GM18907 (cell line): ENCODE data around the gene PCMT1.
A peak's percentile ranks its signal among the peaks of the same experiment; 100 is the strongest.
"Not testable (repeated sequence)": the region's sequence is repeated elsewhere in the genome, so short reads cannot be mapped to it uniquely, and the experiment has no call there.

Source experiments
- ATAC-seq: cut with Tn5 transposase; IDR thresholded peaks from one replicate; pipeline ENCODE4 v1.9.1; 2021; ENCODE audit warnings: mild to moderate bottlenecking, moderate library complexity; ENCODE audit not compliant: unreplicated experiment

PCMT1 gene

DNA sequence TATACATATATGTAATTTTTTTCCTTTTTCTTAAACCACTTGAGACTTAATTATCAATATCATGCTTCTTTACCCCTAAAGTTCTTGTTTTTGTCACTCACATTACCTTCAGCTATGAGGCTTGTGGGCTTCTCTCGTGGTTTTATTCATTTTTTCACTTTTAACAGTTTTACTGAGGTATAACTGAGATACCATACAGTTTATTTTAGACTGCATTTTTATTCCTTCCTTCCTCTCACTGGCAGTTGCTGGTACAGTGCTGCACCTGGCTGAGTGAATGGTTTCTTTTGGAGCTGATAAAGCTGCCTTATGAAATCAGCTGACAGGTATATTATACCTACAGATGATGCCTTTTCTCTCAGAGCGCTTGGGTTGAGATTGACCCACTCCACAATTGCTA lies 60.3 kb downstream of the PCMT1 start:
- no peak for ATAC-seq

DNA sequence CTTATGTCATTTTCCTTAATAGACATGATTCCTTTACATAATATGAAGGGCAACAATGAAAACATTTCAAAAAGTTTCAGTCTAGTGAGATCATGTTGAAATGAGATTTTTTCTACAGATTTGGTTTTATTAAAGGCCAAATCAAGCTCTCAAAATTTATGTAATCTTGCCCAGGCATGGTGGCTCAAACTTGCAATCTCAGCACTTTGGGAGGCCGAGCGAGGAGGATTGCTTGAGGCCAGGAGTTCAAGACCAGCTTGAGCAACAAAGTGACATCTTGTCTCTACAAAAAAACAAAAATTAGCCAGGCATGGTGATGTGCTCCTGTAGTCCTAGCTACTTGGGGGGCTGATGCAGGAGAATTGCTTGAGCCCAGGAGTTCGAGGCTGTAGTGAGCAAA lies 63.8 kb downstream of the PCMT1 start:
- no peak for ATAC-seq

DNA sequence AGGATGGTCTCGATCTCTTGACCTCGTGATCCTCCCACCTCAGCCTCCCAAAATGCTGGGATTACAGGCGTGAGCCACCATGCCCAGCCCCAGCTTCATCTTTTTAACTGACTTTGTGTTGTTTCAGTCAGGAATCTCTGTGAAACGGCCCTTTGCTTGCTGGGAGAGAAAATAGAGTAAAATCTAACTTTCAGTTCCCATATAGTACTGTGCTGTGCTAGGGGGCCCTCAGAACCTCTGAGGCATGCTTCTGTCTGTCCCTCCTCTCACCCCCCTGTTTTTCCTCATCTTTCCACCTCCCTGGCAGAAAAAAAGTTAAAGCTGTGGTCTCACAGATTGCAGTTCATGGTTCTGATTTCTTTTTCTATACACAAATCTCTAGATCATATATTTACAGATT lies 66.2 kb downstream of the PCMT1 start:
- no peak for ATAC-seq

DNA sequence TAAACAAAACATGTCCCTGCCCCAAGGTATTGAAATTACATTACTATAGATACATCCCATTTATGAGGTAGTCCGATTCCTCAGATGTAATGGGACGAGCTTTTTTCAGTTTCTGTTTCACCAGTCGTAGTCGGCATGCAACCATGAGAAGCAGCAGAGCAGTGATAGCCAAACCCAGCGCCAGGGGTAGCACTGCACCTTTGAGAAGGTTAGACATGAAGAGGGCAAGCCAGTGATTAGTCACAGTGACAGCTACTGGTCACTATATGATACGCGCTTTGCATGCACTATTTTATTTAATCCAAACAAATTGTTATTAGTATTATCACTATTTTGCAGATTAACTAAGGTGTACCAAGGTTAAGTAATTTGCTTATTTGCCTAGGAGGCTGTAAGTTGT lies 71.0 kb downstream of the PCMT1 start:
- no peak for ATAC-seq

DNA sequence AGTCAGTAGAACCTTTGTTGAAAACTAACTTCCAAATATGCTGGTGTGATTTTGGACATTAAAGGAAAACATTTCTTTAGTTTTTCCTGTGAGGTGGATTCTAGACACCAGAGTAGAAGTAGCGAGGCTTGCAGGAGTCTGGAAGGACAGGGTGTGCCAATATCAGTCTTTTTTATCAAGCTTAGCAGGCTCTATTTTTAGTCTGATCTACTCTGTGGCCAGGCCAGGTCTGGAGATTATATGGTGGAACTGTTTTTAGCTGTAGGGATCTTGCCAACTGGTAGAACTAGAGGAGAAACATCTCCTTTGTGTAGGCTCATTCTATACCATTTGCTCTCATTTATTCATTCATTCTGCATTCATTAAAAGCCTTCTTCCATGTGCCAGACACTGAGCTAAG lies 72.0 kb downstream of the PCMT1 start:
- ATAC-seq, result no peak

DNA sequence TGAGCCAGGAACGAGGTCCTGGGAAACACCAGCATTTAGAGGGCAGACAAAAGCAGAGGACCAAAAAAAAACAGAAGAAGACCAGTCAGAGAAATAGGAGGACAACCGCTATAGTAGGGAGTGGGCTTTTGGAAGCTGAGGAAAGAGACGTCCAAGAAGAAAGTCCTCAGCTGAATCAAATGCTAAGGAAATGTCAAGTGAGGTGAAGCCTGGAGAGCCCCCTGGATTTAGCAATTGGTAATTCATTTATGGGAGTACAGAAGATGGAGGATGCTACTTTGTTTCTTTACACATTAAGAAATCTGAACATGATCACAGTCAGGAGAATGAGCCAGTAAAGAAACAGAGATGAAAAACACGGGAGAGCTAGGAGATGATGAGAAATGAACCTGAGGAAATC lies 73.5 kb downstream of the PCMT1 start:
- no peak for ATAC-seq

DNA sequence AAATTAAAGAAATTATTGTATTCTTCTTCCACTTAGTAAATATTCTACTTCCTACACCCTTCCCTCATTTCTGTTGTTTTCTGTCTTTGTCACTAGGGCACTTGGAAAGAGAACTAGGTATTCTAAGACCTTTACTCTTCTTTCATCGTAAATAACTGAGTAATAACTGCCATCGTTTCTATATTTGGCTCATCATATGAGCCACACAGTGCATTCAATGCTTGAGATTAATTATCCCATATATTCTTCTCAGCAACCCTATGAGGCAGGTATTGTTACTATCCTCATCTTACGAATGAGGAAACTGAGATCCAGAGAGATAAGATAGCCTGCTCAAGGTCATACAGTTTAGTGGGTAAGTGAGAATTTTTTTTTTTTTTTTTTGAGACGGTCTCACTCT lies 75.8 kb downstream of the PCMT1 start:
- ATAC-seq, result no peak

DNA sequence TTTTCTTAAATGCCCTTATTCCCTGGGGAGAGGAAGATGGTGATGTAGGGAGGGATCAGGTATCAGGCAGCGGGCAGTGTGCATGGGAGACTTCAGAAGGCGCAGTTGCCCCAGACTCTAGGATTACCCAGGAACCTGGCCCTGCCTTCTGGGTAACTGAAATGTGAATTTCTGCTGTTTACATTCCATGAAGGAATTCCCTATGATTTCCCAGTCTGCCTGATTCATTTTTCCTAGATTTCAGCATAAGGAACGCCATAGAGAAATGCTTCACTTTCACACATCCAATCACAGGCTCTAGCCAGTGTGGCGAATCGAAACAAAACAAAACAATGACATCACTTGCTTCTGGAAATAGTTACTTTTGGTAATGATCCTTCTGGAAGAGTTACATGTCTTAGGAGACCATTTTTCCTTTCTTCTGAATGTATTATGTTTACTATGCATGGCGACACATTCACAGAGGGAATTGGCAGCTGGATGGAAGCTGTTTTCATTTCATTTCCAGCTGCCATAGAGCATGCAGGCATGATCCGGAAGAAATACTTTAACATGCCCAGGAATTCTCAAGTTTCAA lies 81.3 kb downstream of the PCMT1 start:
- ATAC-seq, result no peak

DNA sequence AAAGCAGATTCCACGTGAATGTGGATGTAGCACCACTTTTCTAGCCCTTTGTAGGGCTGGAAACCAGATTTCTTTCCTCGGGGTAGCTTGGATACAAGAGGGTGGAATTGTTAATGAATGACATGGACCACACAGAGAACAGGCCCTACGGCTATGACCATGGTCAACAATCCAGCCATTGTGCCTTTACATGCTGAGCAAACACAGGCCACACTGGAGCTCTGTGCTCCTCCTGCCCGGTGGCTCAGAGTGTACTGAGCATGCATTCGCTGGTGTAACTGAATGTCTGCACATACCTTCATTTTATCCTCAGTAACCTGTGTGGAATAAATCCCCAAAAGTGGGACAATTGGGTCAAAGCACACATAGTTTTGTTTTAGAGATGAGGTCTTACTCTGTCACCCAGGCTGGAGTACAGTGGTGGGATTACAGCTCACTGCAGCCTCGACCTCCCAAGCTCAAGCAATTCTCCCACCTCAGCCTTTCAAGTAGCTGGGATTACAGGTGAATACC lies 81.8 kb downstream of the PCMT1 start:
- ATAC-seq, result no peak

DNA sequence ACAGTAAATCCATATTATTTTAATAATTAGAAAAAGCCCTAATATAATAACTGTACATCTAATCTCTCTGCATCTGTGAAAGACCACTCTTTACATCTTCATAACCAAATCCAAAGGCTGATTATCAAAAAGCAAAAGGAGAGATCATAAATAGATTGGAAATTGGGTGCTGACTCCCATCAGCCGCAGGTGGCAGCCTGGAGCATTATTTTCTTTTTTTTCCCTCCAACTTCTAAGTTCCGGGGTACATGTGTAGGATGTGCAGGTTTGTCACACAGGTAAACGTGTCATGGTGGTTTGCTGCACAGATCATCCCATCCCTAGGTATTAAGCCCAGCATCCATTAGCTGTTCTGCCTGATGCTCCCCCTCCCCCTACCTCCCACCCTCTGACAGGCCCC lies 84.1 kb downstream of the PCMT1 start:
- ATAC-seq, result no peak

DNA sequence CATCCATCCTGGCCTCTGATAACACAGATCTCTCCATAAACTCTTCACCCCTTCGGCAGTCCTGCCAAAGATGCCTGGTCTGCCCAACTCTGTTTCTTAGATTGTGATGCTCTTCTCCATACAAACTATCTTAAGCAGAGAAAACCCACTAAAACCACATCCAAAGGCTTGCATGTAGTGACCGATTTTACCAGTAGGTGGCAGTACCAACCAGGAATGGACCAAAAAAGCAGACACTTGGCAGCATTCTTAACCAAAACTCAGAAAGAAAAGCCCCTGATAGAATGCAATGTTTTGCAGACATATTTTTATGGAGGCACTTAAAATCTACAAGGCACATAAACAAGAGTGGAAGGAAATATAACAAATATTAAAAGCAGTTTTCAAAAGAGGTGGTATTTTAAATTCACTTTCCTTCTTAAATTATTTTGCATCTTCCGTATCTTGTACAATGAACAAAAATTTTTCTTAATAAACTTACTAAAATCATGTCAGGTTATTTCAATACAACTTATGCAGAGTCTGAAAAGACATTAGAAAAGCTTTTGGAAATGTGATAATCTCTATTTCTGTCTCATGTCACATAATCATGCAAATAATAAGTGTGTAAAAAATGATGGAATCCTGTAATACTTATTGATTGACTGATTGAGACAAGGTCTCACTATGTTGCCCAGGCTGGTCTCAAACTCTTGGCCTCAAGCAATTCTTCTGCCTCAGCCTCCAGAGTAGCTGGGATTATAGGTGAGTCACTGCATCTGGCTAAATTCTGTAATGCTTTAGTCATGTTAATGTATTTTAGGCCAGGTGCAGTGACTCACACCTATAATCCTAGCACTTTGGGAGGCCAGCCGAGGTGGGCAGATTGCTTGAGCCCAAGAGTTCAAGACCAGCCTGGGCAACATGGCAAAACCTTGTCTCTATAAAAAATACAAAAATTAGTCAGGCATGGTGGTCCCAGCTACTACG lies 85.3 kb downstream of the PCMT1 start:
- ATAC-seq, result no peak

DNA sequence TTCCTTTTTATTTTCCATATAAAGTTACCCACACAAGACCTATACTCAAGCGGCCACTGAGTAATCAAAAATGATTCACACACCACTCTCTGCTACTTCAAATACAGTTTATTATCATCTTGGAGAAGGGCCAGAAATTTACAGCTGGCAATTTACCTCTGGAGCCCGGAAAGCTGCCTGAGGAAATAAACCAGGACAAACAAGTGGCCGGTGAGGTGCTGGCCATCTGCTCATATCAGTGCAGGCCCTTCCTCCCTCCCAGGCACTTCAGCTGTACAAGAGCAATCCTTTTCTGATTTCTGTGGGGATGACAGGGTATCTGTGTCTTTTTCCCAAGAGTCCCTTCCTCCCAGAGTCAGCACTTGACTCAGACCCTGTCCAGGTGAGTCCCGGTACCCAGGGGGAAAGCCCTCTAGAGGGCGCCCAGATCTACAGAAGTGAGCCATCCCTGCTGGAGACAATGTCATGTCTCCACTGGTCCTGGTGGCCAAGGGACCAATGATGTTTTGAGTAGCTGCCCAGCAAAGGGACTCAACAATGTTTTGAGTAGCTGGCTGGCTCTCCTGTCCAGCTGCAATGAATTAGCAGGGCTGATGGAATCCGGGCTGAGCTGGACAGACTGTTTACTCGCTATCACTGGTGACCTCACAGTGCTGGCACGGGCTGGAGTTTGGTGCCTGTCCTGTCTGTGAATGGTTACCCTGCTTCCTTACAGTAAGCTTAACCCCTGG lies 91.0 kb downstream of the PCMT1 start:
- ATAC-seq, result no peak

DNA sequence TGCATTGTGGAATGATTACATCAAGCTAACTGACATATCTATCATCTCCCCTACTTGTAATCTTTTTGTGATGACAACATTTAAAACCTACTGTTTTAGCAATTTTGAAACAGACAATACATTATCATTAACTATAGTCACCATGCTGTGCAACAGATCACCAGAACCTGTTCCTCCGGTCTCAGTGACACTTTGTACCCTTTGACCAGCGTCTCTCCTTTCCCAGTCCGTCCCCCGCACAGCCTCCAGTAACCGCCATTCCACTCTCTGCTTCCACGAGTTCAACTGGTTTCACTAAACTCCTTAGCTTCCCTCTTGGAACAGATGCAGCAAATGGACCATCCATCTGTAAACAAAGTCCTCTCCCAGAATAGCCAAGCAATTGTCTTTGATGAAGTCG lies 92.8 kb downstream of the PCMT1 start:
- no peak for ATAC-seq

DNA sequence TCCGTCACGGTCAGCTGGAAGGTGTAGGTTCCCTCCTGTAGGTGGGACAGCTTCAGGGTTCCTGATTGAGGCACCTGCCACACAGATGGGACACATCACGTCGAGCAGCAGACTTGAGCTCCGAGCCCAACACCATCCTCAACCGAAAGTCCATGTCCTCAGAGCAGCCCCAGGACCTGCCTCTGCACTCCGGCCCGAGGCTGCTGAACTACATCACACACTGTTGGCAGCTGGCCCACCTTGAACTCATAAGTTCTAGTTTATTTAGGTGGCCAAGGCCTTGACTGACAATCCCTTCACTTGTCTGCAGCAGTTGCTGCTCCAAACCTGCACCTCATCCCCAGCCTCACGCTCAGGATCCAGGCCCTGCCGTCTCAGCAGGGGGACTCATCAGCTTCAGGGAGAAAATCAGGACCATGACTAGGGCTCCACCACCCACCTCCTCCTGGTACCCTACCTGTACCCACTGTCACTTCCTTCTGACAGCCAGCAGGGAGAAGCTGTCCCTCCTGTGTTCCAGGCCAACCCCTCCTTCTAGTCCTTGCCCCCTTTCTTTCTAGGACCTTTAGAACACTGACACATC lies 93.6 kb downstream of the PCMT1 start:
- no peak for ATAC-seq

DNA sequence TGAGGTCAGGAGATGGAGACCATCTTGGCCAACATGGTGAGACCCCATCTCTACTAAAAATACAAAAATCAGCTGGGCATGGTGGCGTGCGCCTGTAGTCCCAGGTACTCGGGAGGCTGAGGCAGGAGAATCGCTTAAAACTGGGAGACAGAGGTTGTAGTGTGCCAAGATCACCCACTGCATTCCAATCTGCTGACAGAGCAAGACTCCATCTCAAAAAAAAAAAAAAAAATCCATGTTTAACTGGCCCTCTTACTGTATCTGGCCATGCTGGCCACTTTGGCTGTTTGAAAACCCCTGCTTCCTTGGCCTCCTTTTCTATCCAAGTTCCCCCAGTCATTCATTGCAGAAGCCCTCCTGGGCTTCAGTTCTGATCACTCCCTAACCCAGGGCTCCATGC lies 94.5 kb downstream of the PCMT1 start:
- ATAC-seq, result not testable (repeated sequence)

DNA sequence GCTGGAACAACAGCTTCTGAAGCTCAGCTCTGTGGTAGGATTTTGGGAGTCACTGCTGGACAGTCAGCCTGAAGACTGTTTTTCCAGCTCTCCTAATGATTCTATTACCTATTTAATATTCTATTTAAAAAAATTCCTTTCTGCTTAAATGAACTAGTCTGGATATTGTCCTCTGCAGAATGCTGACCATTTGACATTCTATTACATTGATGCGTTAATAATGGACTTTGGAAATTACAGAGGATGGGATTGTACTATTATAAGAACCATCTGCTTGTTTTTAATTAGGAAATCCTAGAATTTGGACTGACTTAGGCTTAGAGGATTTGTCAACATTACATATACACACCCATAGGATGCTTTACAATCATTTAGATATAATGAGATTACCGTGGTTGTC lies 94.9 kb downstream of the PCMT1 start:
- no peak for ATAC-seq

DNA sequence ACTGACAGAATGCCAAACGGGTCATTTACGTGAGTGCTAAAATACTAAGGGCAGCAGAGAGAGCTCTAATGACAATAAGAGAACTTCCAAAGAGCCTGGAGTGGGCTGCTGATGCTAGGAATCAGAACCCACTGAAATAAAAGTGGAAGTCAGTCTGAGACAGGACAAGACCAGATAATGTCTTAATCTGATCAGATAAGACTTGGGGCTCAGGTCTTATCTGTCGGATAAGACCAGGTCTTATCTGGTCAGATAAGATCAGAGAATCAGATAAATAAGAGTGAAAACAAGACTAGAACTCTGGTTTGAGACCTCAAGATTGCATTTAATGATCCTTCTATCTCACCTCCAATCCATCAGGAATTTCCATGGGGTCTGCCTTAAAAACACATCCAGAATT lies 96.0 kb downstream of the PCMT1 start:
- ATAC-seq, result no peak

DNA sequence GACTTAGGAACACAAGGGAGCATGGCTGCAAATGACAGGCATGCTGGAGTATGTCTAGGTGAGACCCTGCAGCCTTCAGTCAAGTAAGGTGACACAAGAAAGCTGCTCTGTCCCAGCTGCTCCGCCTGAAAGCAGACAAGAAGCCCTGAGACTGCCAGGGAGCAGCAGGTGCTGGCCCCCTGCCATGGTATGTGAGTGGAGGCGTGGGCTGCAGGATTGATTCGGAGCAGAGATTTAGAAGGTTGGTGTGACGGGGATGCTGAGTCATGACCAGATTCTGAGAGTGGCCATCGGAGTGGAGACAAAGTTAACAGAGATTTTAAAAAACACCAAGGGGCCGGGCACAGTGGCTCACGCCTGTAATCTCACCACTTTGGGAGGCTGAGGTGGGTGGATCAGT lies 96.8 kb downstream of the PCMT1 start:
- no peak for ATAC-seq

DNA sequence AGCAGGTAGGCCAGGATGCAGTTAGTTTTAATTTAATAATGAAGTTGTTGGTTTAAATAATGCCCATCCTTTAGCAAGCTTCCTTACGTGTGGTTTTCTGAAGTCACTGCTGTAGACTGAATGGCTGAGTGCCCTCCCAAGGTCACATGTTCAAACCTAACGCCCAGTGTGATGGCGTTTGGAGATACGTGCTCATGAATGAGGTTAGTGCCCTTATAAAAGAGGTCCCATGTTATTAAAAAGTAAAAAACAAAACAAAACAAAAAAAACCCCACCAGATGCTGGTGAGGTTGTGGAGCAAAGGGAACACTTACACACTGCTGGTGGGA lies 98.4 kb downstream of the PCMT1 start:
- no peak for ATAC-seq

DNA sequence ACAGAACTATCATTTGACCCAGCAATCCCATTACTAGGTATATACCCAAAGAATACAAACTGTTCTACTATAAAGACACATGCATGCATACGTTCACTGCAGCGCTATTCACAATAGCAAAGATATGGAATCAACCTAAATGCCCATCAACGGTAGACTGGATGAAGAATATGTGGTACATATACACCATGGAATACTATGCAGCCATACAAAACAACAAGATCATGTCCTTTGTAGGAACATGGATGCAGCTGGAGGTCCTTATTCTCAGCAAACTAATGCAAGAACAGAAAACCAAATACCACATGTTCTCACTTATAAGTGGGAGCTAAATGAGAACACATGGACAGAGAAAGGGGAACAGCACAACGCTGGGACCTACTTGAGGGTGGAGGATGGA lies 98.8 kb downstream of the PCMT1 start:
- ATAC-seq, result not testable (repeated sequence)

DNA sequence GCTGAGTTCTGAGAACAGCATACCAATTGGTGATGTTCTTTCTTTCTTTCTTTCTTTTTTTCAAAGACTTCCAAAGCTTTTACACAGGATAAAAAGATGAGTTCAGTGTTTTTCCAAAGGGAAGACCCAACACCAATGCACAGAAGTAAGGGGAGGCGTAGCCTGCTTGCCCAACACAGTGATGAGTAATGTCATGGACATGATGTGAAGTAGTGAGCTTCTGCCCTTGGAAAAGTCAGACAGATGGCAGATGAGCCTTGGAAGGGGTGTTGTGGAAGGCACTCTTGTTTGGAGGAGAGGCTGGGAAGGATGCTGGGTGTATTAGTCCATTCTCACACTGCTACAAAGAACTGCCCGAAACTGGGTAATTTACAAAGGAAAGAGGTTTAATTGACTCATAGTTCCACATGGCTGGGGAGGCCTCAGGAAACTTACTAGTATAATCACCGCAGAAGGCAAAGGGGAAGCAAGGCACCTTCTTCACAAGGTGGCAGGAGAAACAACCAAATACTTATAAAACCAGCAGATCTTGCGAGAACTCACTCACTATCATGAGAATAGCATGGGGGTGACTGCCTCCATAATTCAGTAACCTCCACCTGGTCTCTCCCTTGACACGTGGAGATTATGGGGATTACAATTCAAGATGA lies 102.0 kb downstream of the PCMT1 start:
- ATAC-seq, result peak; percentile 5
